HG03064 (cell line): ENCODE measurements around the gene FAH.

Source experiments
- ATAC-seq: cut with Tn5 transposase; IDR thresholded peaks from one replicate; pipeline ENCODE4 v1.9.1; 2021; ENCODE audit warnings: low read depth; ENCODE audit not compliant: unreplicated experiment

The FAH gene

DNA sequence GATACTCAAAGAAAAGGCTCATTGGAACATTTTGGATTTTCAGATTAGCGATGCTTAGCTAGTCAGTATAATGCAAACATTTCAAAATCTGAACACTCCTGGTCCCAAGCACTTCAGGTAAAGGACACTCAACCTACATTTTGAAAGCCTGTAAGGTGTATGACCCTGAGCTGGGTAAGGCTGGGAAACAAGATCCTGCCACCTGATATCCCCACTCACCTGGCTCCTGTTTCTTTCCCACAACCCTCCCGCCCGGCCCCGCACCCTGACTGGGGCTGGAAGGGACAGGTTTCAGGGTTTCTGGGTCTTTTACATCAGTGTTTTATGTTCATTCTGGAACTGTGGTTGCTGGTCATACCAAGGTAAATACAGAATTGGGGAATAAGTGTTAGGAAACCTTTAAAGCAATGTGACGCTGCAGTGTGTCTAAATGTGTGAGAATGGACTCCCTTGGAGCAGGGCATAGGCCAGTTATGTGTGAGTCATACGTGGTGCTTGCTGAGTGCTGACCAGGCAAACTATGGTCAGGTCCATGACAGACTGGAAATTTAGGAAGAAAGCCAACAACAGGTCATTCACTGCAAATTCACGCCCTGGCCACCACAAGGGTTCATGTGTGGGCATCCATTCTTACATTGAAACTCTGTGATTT is 76.3 kb downstream of the FAH start:
- no peak for ATAC-seq

DNA sequence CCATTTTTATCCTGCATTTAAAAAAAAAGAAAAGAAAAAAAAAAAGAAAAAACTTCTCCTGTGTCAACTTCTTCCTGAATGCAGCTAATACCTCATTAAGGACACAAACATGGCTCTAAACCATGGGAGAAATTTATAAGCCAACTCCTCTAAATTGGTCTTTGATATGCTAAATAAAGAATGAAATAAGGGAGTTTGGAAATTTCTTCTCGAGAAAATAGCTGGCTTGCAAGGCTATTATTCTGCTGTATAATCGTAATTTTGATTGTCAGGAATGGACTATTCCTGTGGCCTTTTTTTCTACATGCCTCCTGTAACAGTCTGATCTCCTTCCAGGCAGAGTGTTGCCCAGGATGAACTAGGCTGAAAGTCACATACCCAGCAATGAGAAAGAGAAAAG is 78.6 kb downstream of the FAH start:
- no peak for ATAC-seq

DNA sequence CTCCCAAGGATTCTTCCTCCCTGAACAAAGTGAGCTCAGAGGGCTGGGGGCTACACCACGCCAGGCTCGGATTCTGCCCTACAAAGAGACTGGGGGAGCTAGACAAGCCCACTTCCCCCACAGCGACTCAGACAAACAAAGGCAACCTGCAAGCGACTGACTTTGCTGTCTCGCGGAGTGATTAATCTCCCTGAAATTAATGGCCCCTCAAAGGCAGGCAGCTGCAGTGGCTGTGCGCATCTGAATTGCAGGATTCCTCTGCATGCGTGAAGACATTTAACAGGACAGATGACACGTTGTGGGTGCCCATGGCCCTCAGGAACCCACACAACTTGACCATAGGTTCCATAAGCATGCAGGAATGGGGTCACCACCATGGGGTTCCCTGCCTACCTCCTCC is 80.8 kb downstream of the FAH start:
- ATAC-seq = no peak

DNA sequence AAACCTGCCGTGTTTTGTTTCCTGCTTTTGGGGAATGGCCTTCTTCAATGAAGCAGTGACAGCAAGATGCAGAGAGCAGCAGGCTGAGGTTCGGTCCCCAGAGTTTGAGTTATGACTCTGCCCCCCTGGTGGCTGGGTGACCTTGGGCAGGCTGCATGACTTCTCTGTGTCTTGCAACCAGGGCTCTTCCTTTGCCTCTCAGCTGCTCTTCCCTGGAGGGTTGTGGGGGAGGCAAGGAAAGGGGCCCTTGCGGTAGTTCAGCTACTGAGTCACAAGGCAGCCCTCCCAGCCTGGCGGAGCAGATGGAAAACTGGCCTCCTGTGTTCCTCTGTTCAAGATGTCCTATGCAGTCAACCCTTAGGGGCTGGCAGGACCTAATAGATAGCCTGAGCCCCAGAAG is 82.1 kb downstream of the FAH start:
- ATAC-seq = no peak
